ENCODE measurements around the gene INPP5D. TPM values are rescaled to one million over a fixed set of nuclear protein-coding genes. Genes with fewer than 3 reads are reported as not detected.

INPP5D gene
- total and polyA plus RNA-seq, 4 donors = 7.6 to 26.1 (median 25.3) TPM

DNA sequence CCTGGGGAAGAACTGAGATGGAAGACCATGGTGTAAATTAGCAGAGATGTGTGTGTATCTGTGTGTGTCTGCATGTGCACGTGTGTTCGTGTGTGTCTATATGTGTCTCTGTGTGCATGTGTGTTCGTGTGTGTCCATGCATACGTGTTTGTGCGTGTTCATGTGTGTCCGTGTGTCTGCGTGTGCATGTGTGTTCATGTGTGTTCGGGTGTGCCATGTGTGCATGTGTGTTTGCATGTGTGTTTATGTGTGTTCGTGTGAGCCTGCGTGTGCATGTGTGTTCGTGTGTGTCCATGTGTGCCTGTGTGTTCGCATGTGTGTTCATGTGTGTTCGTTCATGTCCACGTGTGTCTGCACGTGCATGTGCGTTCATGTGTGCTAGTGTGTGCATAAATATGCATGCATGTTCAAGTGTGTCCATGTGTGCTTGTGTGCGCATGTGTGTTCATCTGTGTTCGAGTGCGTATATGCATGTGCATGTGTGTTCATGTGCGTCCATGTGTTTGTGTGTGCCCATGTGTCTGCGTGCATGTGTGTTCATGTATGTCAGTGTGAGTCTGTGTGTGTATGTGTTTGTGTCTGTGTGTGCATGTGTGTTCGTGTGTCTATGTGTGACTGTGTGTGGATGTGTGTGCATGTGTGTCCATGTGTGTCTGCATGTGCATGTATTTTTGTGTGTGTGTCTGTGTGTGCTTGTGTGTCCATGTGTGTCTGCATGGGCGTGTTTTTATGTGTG is 24.5 kb upstream of the INPP5D start:
- H3K9ac ChIP-seq (ENCODE audit: insufficient read depth in 1 of 2, low read length in 2 of 2) = no peak overlapping the region
- H3K9me3 ChIP-seq (ENCODE audit: control insufficient read depth in 4 of 4, insufficient read depth in 3 of 4, low read length in 3 of 4) = no peaks in the 10 kb centered on the region
- no peak for ATAC-seq (ENCODE audit: insufficient read depth, low FRiP score)
- H3K27ac ChIP-seq (ENCODE audit: low read depth in 1 of 2, low read length in 1 of 2) = no peak overlapping the region
- no peak for DNase-seq
- no peaks in the 10 kb centered on the region for H3K36me3 ChIP-seq (ENCODE audit: control insufficient read depth in 4 of 4, insufficient read depth in 4 of 4, low read length in 4 of 4)
- 96 to 97% methylated on average over 23 of the region's 23 CpGs for WGBS, 2 donors
- no peaks in the 10 kb centered on the region for H3K27me3 ChIP-seq (ENCODE audit: control insufficient read depth in 3 of 3, insufficient read depth in 3 of 3, low read length in 2 of 3)
- H3K4me1 ChIP-seq (ENCODE audit: control insufficient read depth in 5 of 5, insufficient read depth in 5 of 5, low read length in 5 of 5) = no peaks in the 10 kb centered on the region
- TF ChIP-seq, protein P1, sequence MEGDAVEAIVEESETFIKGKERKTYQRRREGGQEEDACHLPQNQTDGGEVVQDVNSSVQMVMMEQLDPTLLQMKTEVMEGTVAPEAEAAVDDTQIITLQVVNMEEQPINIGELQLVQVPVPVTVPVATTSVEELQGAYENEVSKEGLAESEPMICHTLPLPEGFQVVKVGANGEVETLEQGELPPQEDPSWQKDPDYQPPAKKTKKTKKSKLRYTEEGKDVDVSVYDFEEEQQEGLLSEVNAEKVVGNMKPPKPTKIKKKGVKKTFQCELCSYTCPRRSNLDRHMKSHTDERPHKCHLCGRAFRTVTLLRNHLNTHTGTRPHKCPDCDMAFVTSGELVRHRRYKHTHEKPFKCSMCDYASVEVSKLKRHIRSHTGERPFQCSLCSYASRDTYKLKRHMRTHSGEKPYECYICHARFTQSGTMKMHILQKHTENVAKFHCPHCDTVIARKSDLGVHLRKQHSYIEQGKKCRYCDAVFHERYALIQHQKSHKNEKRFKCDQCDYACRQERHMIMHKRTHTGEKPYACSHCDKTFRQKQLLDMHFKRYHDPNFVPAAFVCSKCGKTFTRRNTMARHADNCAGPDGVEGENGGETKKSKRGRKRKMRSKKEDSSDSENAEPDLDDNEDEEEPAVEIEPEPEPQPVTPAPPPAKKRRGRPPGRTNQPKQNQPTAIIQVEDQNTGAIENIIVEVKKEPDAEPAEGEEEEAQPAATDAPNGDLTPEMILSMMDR (IDR thresholded peaks at IDR 0.05; ENCODE audit: control extremely low read depth, extremely low read depth) = no peak
- no peak overlapping the region for H3K4me3 ChIP-seq

GRCh38 chr2:233036162-233036838 is 23.8 kb upstream of the INPP5D start:
- Histone ChIP-seq H3K9me3 (ENCODE audit: control insufficient read depth in 4 of 4, insufficient read depth in 3 of 4, low read length in 3 of 4) (no peaks in the 10 kb centered on the region), H3K27me3 (ENCODE audit: control insufficient read depth in 3 of 3, insufficient read depth in 3 of 3, low read length in 2 of 3) (no peaks in the 10 kb centered on the region), H3K27ac (ENCODE audit: low read depth in 1 of 2, low read length in 1 of 2) (no peak overlapping the region), H3K9ac (ENCODE audit: insufficient read depth in 1 of 2, low read length in 2 of 2) (no peak overlapping the region), H3K4me1 (ENCODE audit: control insufficient read depth in 5 of 5, insufficient read depth in 5 of 5, low read length in 5 of 5) (no peaks in the 10 kb centered on the region), H3K4me3 (no peak overlapping the region), H3K36me3 (ENCODE audit: control insufficient read depth in 4 of 4, insufficient read depth in 4 of 4, low read length in 4 of 4) (no peaks in the 10 kb centered on the region)
- no peak for ATAC-seq (ENCODE audit: insufficient read depth, low FRiP score)
- TF ChIP-seq, protein P1 (IDR thresholded peaks at IDR 0.05; ENCODE audit: control extremely low read depth, extremely low read depth) = no peak
- 91 to 94% methylated on average over 12 of the region's 12 CpGs for WGBS, 2 donors
- no peak for DNase-seq

GRCh38 chr2:233037078-233037477 is 23.1 kb upstream of the INPP5D start:
- Histone ChIP-seq H3K9ac (ENCODE audit: insufficient read depth in 1 of 2, low read length in 2 of 2) (no peak overlapping the region), H3K27me3 (ENCODE audit: control insufficient read depth in 3 of 3, insufficient read depth in 3 of 3, low read length in 2 of 3) (no peaks in the 10 kb centered on the region), H3K9me3 (ENCODE audit: control insufficient read depth in 4 of 4, insufficient read depth in 3 of 4, low read length in 3 of 4) (no peaks in the 10 kb centered on the region), H3K27ac (ENCODE audit: low read depth in 1 of 2, low read length in 1 of 2) (no peak overlapping the region), H3K4me1 (ENCODE audit: control insufficient read depth in 5 of 5, insufficient read depth in 5 of 5, low read length in 5 of 5) (no peaks in the 10 kb centered on the region), H3K4me3 (no peak overlapping the region), H3K36me3 (ENCODE audit: control insufficient read depth in 4 of 4, insufficient read depth in 4 of 4, low read length in 4 of 4) (no peaks in the 10 kb centered on the region)
- DNase-seq = no peak
- WGBS, 2 donors = 82 to 90% methylated on average over 2 of the region's 2 CpGs
- no peak for ATAC-seq (ENCODE audit: insufficient read depth, low FRiP score)
- TF ChIP-seq, protein P1 (IDR thresholded peaks at IDR 0.05; ENCODE audit: control extremely low read depth, extremely low read depth) = no peak

Data from lung (tissue), 12 donors.